Measurements from ENCODE around the gene ARPC3. TPM values are rescaled to one million over a fixed set of nuclear protein-coding genes. Genes with fewer than 3 reads are reported as not detected.
A peak's percentile ranks its signal among the peaks of the same experiment; 100 is the strongest.
"Not testable (repeated sequence)": the region's sequence is repeated elsewhere in the genome, so short reads cannot be mapped to it uniquely, and the experiment has no call there.

The ARPC3 gene
- total and polyA plus RNA-seq, 12 donors, result 71.9 to 212 (median 84.5) TPM

- intact Hi-C loops (cut with DNase I), result loop anchor here in 7 of 10 donors (2.0 to 10.0 kb wide), 6 partner anchors 32 to 416 kb away; partner anchors contain the start of genes RAD9B (in 6 of the 7) and VPS29 (in 6 of the 7)
- H3K27ac ChIP-seq, result peak within 1 kb of the TSS; percentile 62 to 96 (median 88)
- H3K4me3 ChIP-seq, result peak within 1 kb of the TSS; percentile 56 to 90 (median 77)
- H3K9me3 ChIP-seq, result no peaks in the 10 kb centered on the region
- ATAC-seq (peak; percentile 94 to 97 (median 96)), DNase-seq (peak; percentile 95 to 98)
- 0 to 1% methylated on average over 78 of the region's 78 CpGs for WGBS, 2 donors
- H3K4me1 ChIP-seq, result peaks cover 7 to 28% (median 24%) of the 10 kb centered on the region in 9 donors
- no peaks in the 10 kb centered on the region for H3K27me3 ChIP-seq
- peaks cover 0 to 21% (median 6%) of the 10 kb centered on the region in 9 donors for H3K36me3 ChIP-seq
- TF ChIP-seq CTCF (IDR thresholded peaks at IDR 0.05), result no peak
Measured at GRCh38 chr12:110468214-110469048, 18.3 kb upstream of the ARPC3 start, which contains the start of the genes FAM216A and GPN3. Gene FAM216A (plus strand): TSS chr12:110468845. CDS start chr12:110468876, 31 bp downstream. Gene GPN3 (minus strand): TSS chr12:110468257. CDS start chr12:110468203, 54 bp downstream.

GRCh38 chr12:110467847-110468213 is 17.7 kb upstream of the ARPC3 start:
- WGBS, 2 donors, result 0% methylated on average over 15 of the region's 15 CpGs
- intact Hi-C loops (cut with DNase I), result loop anchor here in 7 of 10 donors (2.0 to 10.0 kb wide), 6 partner anchors 33 to 417 kb away; partner anchors contain the start of genes RAD9B (in 6 of the 7) and VPS29 (in 6 of the 7)

GRCh38 chr12:110466791-110467190 is 16.7 kb upstream of the ARPC3 start:
- H3K4me3 ChIP-seq, result peak overlapping the region in 6 of 10 donors; percentile 61 to 90 (median 77)
- peaks cover 0 to 34% (median 6%) of the 10 kb centered on the region in 9 donors for H3K36me3 ChIP-seq
- intact Hi-C loops (cut with DNase I), result loop anchor here in 5 of 10 donors (5.0 to 10.0 kb wide), 4 partner anchors 36 to 418 kb away; partner anchors contain the start of genes RAD9B (in 5 of the 5) and VPS29 (in 5 of the 5)
- H3K9me3 ChIP-seq, result no peaks in the 10 kb centered on the region
- DNase-seq (no peak), ATAC-seq (no peak)
- WGBS, 2 donors, result 72 to 73% methylated on average over 5 of the region's 5 CpGs
- no peak for TF ChIP-seq CTCF (IDR thresholded peaks at IDR 0.05)
- H3K27ac ChIP-seq, result no peak overlapping the region
- peaks cover 7 to 28% (median 24%) of the 10 kb centered on the region in 9 donors for H3K4me1 ChIP-seq
- no peaks in the 10 kb centered on the region for H3K27me3 ChIP-seq

More at GRCh38 chr12:110467847-110468213, 17.7 kb upstream of the ARPC3 start:
- H3K4me1 ChIP-seq, result peaks cover 7 to 28% (median 24%) of the 10 kb centered on the region in 9 donors
- no peaks in the 10 kb centered on the region for H3K27me3 ChIP-seq
- ATAC-seq (no peak), DNase-seq (no peak)
- H3K4me3 ChIP-seq, result peak overlapping the region; percentile 56 to 90 (median 77)
- peaks cover 0 to 24% (median 6%) of the 10 kb centered on the region in 9 donors for H3K36me3 ChIP-seq
- no peak for TF ChIP-seq CTCF (IDR thresholded peaks at IDR 0.05)
- H3K27ac ChIP-seq, result peak overlapping the region in 8 of 10 donors; percentile 45 to 96 (median 87)
- H3K9me3 ChIP-seq, result no peaks in the 10 kb centered on the region

GRCh38 chr12:110465765-110466164 is 15.6 kb upstream of the ARPC3 start:
- H3K9me3 ChIP-seq, H3K4me3 ChIP-seq, H3K27ac ChIP-seq, DNase-seq, H3K27me3 ChIP-seq, ATAC-seq: not testable (repeated sequence)
- Histone ChIP-seq H3K4me1 (peaks cover 7 to 28% (median 24%) of the 10 kb centered on the region in 9 donors), H3K36me3 (peaks cover 0 to 44% (median 6%) of the 10 kb centered on the region in 9 donors)
- intact Hi-C loops (cut with DNase I), result loop anchor here in 5 of 10 donors (5.0 to 10.0 kb wide), 4 partner anchors 37 to 419 kb away; partner anchors contain the start of genes RAD9B (in 5 of the 5) and VPS29 (in 5 of the 5)
- 87 to 92% methylated on average over 11 of the region's 11 CpGs for WGBS, 2 donors

Measured in heart right ventricle (tissue), 16 donors.